Islet precursor cell (in vitro differentiated cells): ENCODE measurements around the gene DCTD.

Experiments
- DNase-seq: peaks from one replicate; pipeline ENCODE4 v3.0.0-alpha.2; 2018

DCTD gene

GRCh38 chr4:182890202-182890601 lies 27.0 kb downstream of the DCTD start:
- DNase-seq: no peak

- no peak for DNase-seq
Observed at GRCh38 chr4:182888891-182889290, 28.3 kb downstream of the DCTD start.

GRCh38 chr4:182886768-182887167 lies 30.4 kb downstream of the DCTD start:
- no peak for DNase-seq

GRCh38 chr4:182886205-182886604 lies 31.0 kb downstream of the DCTD start:
- DNase-seq: no peak

- no peak for DNase-seq
Observed at GRCh38 chr4:182885738-182886077, 31.5 kb downstream of the DCTD start.

GRCh38 chr4:182885022-182885737 lies 32.0 kb downstream of the DCTD start:
- DNase-seq: no peak

- no peak for DNase-seq
Observed at GRCh38 chr4:182884040-182884439, 33.1 kb downstream of the DCTD start.

GRCh38 chr4:182883351-182883750 lies 33.8 kb downstream of the DCTD start:
- DNase-seq: no peak

GRCh38 chr4:182881914-182882313 lies 35.3 kb downstream of the DCTD start:
- peak; percentile 26 for DNase-seq

GRCh38 chr4:182880387-182881356 lies 36.5 kb downstream of the DCTD start:
- peak; percentile 56 for DNase-seq

GRCh38 chr4:182879913-182880312 lies 37.3 kb downstream of the DCTD start:
- DNase-seq: no peak

GRCh38 chr4:182878633-182879495 lies 38.3 kb downstream of the DCTD start:
- DNase-seq: peak; percentile 43

- DNase-seq: peak; percentile 54
Observed at GRCh38 chr4:182877326-182877883, 39.8 kb downstream of the DCTD start.

GRCh38 chr4:182876427-182876826 lies 40.8 kb downstream of the DCTD start:
- DNase-seq: peak; percentile 35

GRCh38 chr4:182875453-182876405 lies 41.5 kb downstream of the DCTD start:
- DNase-seq: peak; percentile 39

- no peak for DNase-seq
Observed at GRCh38 chr4:182874797-182875345, 42.3 kb downstream of the DCTD start.

GRCh38 chr4:182874304-182874751 lies 42.9 kb downstream of the DCTD start:
- no peak for DNase-seq

- DNase-seq: no peak
Observed at GRCh38 chr4:182873726-182874125, 43.5 kb downstream of the DCTD start.

GRCh38 chr4:182873289-182873688 lies 43.9 kb downstream of the DCTD start:
- DNase-seq: no peak

- no peak for DNase-seq
Observed at GRCh38 chr4:182872886-182873285, 44.3 kb downstream of the DCTD start.

- DNase-seq: no peak
Observed at GRCh38 chr4:182871616-182872015, 45.6 kb downstream of the DCTD start.
